Dermis lymphatic vessel endothelial cell (primary cell): Measurements from ENCODE around the gene TAS2R8. TPM values are rescaled to one million over a fixed set of nuclear protein-coding genes. Genes with fewer than 3 reads are reported as not detected.

Source experiments
- total RNA-seq: library from RNA; depleted of rRNA; stranded (reverse); fragments of >200 nt; gene quantifications from 2 replicates; pipeline ENCODE4 v1.2.1, GENCODE V29; 2014

The TAS2R8 gene
- total RNA-seq: 0.09 and 0.11 TPM in 2 replicates

GRCh38 chr12:10807186-10807585, at the start of gene TAS2R8:
TSS of gene TAS2R8 (minus strand) at chr12:10807286. CDS start at chr12:10806980, 306 bp downstream.

DNA sequence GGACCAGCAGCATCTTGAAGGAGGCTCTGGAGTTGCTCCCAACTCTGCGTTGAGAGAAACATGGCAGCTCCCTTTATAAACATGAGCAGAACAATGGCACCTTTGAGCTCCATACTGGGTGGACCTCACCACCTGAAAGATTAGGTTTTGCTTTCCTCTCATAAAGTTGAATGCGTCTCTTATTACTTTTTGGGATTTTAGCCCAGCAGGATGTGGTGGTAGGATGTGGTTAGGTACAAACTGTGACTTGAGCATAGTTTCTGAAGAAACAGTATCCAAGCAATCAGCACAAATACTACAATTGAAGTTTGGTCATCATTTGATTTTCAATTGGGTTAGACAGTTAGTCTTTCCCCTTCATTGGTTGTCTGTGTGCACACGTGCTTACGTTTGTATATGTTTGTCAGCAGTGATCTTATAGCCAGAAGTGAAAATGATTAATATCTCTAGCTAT, 42.4 kb upstream of the TAS2R8 start, which contains the start of gene PRR4:
Gene PRR4 (minus strand): TSS at position 51 of the 454 bp plus-strand sequence. CDS start 38 bp downstream, at position 13.

GRCh38 chr12:10826258-10826657, 19.2 kb upstream of the TAS2R8 start, which contains the start of gene TAS2R10:
TSS of gene TAS2R10 (minus strand) at chr12:10826358. CDS start at chr12:10826269, 89 bp downstream.

DNA sequence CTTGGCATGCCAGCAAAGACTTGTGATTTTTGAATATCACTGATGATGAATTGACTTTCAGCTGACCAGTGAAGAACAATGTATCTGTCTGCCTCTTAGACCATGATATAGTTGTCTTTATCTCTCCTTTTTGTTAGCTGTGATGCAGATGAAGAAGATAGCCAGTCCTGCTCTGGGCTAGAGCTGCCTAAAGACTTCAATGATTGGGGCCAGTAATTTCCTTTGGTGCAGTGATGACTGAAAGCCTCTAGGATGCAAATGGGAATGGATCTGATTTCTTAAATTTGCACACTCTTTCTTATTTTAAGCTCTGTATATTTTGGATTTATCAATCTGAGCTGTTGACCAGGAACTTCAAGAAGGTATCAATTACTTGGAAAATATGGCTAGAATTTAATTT, 3.0 kb upstream of the TAS2R8 start, which contains the start of gene TAS2R9:
Gene TAS2R9 (minus strand): TSS at position 101 of the 400 bp plus-strand sequence. CDS start 93 bp downstream, at position 8.

DNA sequence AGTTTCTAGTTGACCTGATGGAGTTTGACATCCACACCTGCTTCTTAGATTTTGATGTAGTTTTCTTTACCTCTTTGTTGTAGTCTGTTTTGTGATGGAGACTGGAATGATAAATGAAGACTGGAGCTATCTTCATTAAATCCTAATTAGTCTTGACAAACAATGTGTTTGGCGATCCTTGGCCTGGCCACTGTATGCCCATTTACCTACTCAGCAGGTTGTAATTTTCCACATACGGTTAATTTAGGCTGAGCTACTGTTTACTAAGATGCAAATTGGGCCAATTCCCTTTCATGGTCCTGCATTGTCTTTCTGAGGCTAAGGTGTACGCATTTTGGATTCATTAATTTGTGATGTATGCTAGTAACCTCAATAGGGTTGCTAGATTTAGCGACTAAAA, 4.5 kb downstream of the TAS2R8 start, which contains the start of gene TAS2R7:
Gene TAS2R7 (minus strand): TSS at position 41 of the 400 bp plus-strand sequence. CDS start 57 bp downstream, outside the sequence.

Other genes with a start within 250 kb of the TAS2R8 start
- gene MAGOHB, start 193.7 kb downstream of the TAS2R8 start, total RNA-seq: 10.7 and 12.5 TPM in 2 replicates
- gene STYK1, start 133.2 kb downstream of the TAS2R8 start, total RNA-seq: 2.7 and 7.8 TPM in 2 replicates
- gene YBX3, start 84.0 kb downstream of the TAS2R8 start, total RNA-seq: 128 and 157 TPM in 2 replicates
- gene TAS2R7, start 4.7 kb downstream of the TAS2R8 start, total RNA-seq: 0.09 TPM in 1 of 2 replicates, not detected in the other
- gene TAS2R9, start 2.9 kb upstream of the TAS2R8 start, total RNA-seq: 0.09 and 0.11 TPM in 2 replicates
- 0.43 and 0.77 TPM in 2 replicates for gene TAS2R10, start 19.1 kb upstream of the TAS2R8 start, total RNA-seq
- 0.17 and 0.22 TPM in 2 replicates for gene PRR4, start 42.2 kb upstream of the TAS2R8 start, total RNA-seq
- 7.6 and 10.3 TPM in 2 replicates for gene PRH1, start 77.0 kb upstream of the TAS2R8 start, total RNA-seq
- gene TAS2R13, start 102.3 kb upstream of the TAS2R8 start, total RNA-seq: 0.54 and 1.0 TPM in 2 replicates
- 0.09 TPM in 1 of 2 replicates, not detected in the other for gene PRH2, start 122.0 kb upstream of the TAS2R8 start, total RNA-seq
- 1.5 and 1.6 TPM in 2 replicates for gene TAS2R14, start 132.0 kb upstream of the TAS2R8 start, total RNA-seq
- 1.6 and 2.4 TPM in 2 replicates for gene TAS2R50, start 179.6 kb upstream of the TAS2R8 start, total RNA-seq
- gene TAS2R20, start 191.0 kb upstream of the TAS2R8 start, total RNA-seq: 1.7 and 2.4 TPM in 2 replicates
- 2.9 and 4.0 TPM in 2 replicates for gene TAS2R19, start 215.3 kb upstream of the TAS2R8 start, total RNA-seq
- gene TAS2R31, start 224.1 kb upstream of the TAS2R8 start, total RNA-seq: 2.7 and 3.1 TPM in 2 replicates